Panc1 (cell line): ENCODE data around the gene RRP12. TPM values are rescaled to one million over a fixed set of nuclear protein-coding genes. Genes with fewer than 3 reads are reported as not detected.

Experiments
- ATAC-seq: fragments of 200-7000 bp; cut with Tn5 transposase; 2 replicates; pipeline ENCODE4 v1.9.1; 2020; ENCODE audit warnings: mild to moderate bottlenecking, moderate library complexity
- BruUV-seq: library from RNA; stranded (reverse); fragments of 400-500 nt; replicated peaks from 2 replicates; lab custom pipeline; 2021; lab: Mats Ljungman, UMichigan
- CTCF ChIA-PET: fragments of 300-600 bp; sonication (Branson Sonifier 250); formaldehyde crosslinking; loops from one replicate; lab custom pipeline; 2022; ENCODE audit warnings: antibody characterized with exemption; lab: Charles Lee
- POLR2A ChIA-PET: fragments of 300-600 bp; sonication (Branson Sonifier 250); formaldehyde crosslinking; loops from one replicate; lab custom pipeline; 2022; ENCODE audit warnings: antibody characterized with exemption; lab: Charles Lee
- DNase-seq: peaks from one replicate; pipeline ENCODE4 v3.0.0-alpha.2; 2010; ENCODE audit warnings: low read depth, low spot score
- H3K27ac ChIP-seq: 2 replicates; pipeline ENCODE4 v1.5.1; 2011; ENCODE audit warnings: mild to moderate bottlenecking, low read length, inconsistent platforms
- H3K27me3 ChIP-seq: fragments of 200-500 bp; sonication (Bioruptor generic); 2 replicates; pipeline ENCODE4 v1.6.0; 2014; ENCODE audit warnings: low read length, inconsistent platforms; ENCODE audit not compliant: control insufficient read depth, insufficient read depth
- H3K36me3 ChIP-seq: fragments of 200-500 bp; sonication (Bioruptor generic); 2 replicates; pipeline ENCODE4 v1.5.1; 2014; ENCODE audit warnings: inconsistent platforms, mild to moderate bottlenecking, low read length, moderate library complexity; ENCODE audit not compliant: control insufficient read depth, insufficient read depth
- H3K4me1 ChIP-seq: 2 replicates; pipeline ENCODE4 v1.5.1; 2011; ENCODE audit warnings: inconsistent platforms, mild to moderate bottlenecking, low read length, moderate library complexity; ENCODE audit not compliant: control insufficient read depth, insufficient read depth
- H3K4me3 ChIP-seq, 2 experiments: 2 replicates each; pipeline ENCODE4 v1.5.1; 2011 to 2012; ENCODE audit warnings: low read depth in 2 of 2, low read length in 2 of 2, mild to moderate bottlenecking in 2 of 2, inconsistent platforms in 1 of 2, moderate library complexity in 1 of 2
- H3K9me3 ChIP-seq: fragments of 200-500 bp; sonication (Bioruptor generic); 2 replicates; pipeline ENCODE4 v1.5.1; 2014; ENCODE audit warnings: low read depth, mild to moderate bottlenecking, inconsistent platforms, low read length, moderate library complexity; ENCODE audit not compliant: control insufficient read depth, insufficient read depth
- CTCF ChIP-seq: fragments of 450-650 bp; IDR thresholded peaks from 2 replicates; pipeline ENCODE4 v1.5.1; 2017; ENCODE audit warnings: mild to moderate bottlenecking
- POLR2AphosphoS5 ChIP-seq: IDR thresholded peaks from 2 replicates; pipeline ENCODE4 v1.6.1; 2012; ENCODE audit warnings: mild to moderate bottlenecking, low read depth, low read length, moderate library complexity
- REST ChIP-seq, 2 experiments: IDR thresholded peaks; 2 replicates each; pipeline ENCODE4 v1.6.1; 2011 to 2012; ENCODE audit warnings: low read depth in 2 of 2, control low read depth in 1 of 2, low read length in 1 of 2, mild to moderate bottlenecking in 1 of 2, moderate library complexity in 1 of 2; ENCODE audit not compliant: insufficient read depth in 1 of 2
- SIN3A ChIP-seq: IDR thresholded peaks from 2 replicates; pipeline ENCODE4 v1.6.1; 2012; ENCODE audit warnings: low read depth, mild to moderate bottlenecking, low read length, moderate library complexity, borderline replicate concordance; ENCODE audit not compliant: insufficient read depth
- TCF7L2 ChIP-seq: IDR thresholded peaks from 2 replicates; pipeline ENCODE4 v1.6.1; 2011; ENCODE audit warnings: mild to moderate bottlenecking, low read depth, low read length, inconsistent platforms
- in situ Hi-C: cut with HindIII; loops from 2 replicates; pipeline ENCODE4 v1.10.0; 2016; ENCODE audit warnings: low sequenced_read_pairs, low pct_unique_long_range_greater_than_20kb
- intact Hi-C: fragments of 100-400 bp; cut with micrococcal nuclease; formaldehyde crosslinking; loops from one replicate; pipeline ENCODE4 v1.10.0; 2022; ENCODE audit not compliant: unreplicated experiment
- total RNA-seq: library from RNA; stranded (reverse); gene quantifications from one replicate; pipeline ENCODE4 v1.2.1, GENCODE V29; 2021; ENCODE audit not compliant: unreplicated experiment

RRP12 gene
- total RNA-seq, 1 experiment from 2014 or later = 94.9 TPM

- Histone ChIP-seq H3K4me1 (peaks cover 49% of the 10 kb centered on the region), H3K27me3 (no peaks in the 10 kb centered on the region), H3K4me3 (peak overlapping the region; percentile 62 to 76), H3K27ac (peak overlapping the region; percentile 92), H3K36me3 (no peaks in the 10 kb centered on the region), H3K9me3 (no peaks in the 10 kb centered on the region)
- TF ChIP-seq CTCF = no peak
- no peak for TF ChIP-seq TCF7L2
- no peak for TF ChIP-seq REST (IDR thresholded peaks at IDR 0.05; ENCODE audit: insufficient read depth in 1 of 2, low read depth in 2 of 2, low read length in 1 of 2)
- no peak for TF ChIP-seq POLR2AphosphoS5
- no peak for TF ChIP-seq SIN3A
- ChIA-PET POLR2A (interaction anchor here (0.5 to 0.6 kb wide), 2 partner anchors 10 to 55 kb away, joined by 3 to 8 read pairs; no protein-coding TSS in a partner anchor), CTCF (interaction anchor here (0.6 to 3.4 kb wide), 3 partner anchors 46 to 65 kb away, joined by 3 to 26 read pairs (median 4); no protein-coding TSS in a partner anchor)
- no TSS peak for BruUV-seq
- ATAC-seq = peak; percentile 36
- intact Hi-C loops = no loop called here
- no peak for DNase-seq
- in situ Hi-C loops = no loop called here
Measured at GRCh38 chr10:97333601-97334369, 67.4 kb downstream of the RRP12 start.

GRCh38 chr10:97333351-97333600 lies 67.9 kb downstream of the RRP12 start:
- TF ChIP-seq CTCF (no peak; the same call in 1 of the 2 replicates), TCF7L2 (no peak), REST (IDR thresholded peaks at IDR 0.05; ENCODE audit: insufficient read depth in 1 of 2, low read depth in 2 of 2, low read length in 1 of 2) (no peak), SIN3A (no peak), POLR2AphosphoS5 (no peak)
- DNase-seq (no peak), ATAC-seq (peak; percentile 36)
- Histone ChIP-seq H3K36me3 (no peaks in the 10 kb centered on the region), H3K4me1 (peaks cover 54% of the 10 kb centered on the region), H3K4me3 (peak overlapping the region; percentile 62 to 76), H3K9me3 (no peaks in the 10 kb centered on the region), H3K27me3 (no peaks in the 10 kb centered on the region), H3K27ac (peak overlapping the region; percentile 92)
- intact Hi-C loops = no loop called here
- BruUV-seq = no TSS peak
- CTCF ChIA-PET = interaction anchor here (0.6 to 3.4 kb wide), 3 partner anchors 45 to 64 kb away, joined by 3 to 26 read pairs (median 4); no protein-coding TSS in a partner anchor
- POLR2A ChIA-PET = interaction anchor here (0.6 to 0.7 kb wide), 2 partner anchors 22 to 94 kb away, joined by 3 to 9 read pairs; no protein-coding TSS in a partner anchor
- in situ Hi-C loops = no loop called here
